OCI-LY3 (cell line): ENCODE data around the gene SCUBE2.

Source experiments
- H2AFZ ChIP-seq: fragments of 200-600, 300-600 bp; shearing (Covaris generic); 2 replicates; pipeline ENCODE4 v1.6.0; 2014; ENCODE audit warnings: antibody characterized with exemption, low read depth, low read length
- H3K27ac ChIP-seq: fragments of 200-600, 300-600 bp; sonication (generic); 2 replicates; pipeline ENCODE4 v1.5.1; 2014; ENCODE audit warnings: mild to moderate bottlenecking, low read length, moderate library complexity, mixed read lengths
- H3K27me3 ChIP-seq: fragments of 200-600, 300-600 bp; sonication (generic); 2 replicates; pipeline ENCODE4 v1.6.1; 2014; ENCODE audit warnings: low read depth, low read length, mixed read lengths
- H3K36me3 ChIP-seq: fragments of 200-600, 300-600 bp; sonication (generic); replicated peaks from 2 replicates; pipeline ENCODE3; 2014; ENCODE audit warnings: low read depth, low read length, mixed read lengths
- H3K4me1 ChIP-seq: fragments of 300-600, 200-600 bp; sonication (generic); 2 replicates; pipeline ENCODE4 v1.6.1; 2014; ENCODE audit warnings: low read length, mixed read lengths
- H3K4me2 ChIP-seq: fragments of 200-600, 300-600 bp; sonication (generic); 2 replicates; pipeline ENCODE4 v1.6.1; 2014; ENCODE audit warnings: low read length, mixed read lengths
- H3K4me3 ChIP-seq: fragments of 300-600, 200-600 bp; sonication (generic); 2 replicates; pipeline ENCODE4 v1.5.1; 2014; ENCODE audit warnings: antibody characterized with exemption, mild to moderate bottlenecking, low read length, moderate library complexity
- H3K79me2 ChIP-seq: fragments of 300-600, 200-600 bp; shearing (Covaris generic); 2 replicates; pipeline ENCODE4 v1.6.1; 2014; ENCODE audit warnings: mild to moderate bottlenecking, low read length, mixed read lengths
- H3K9ac ChIP-seq: fragments of 300-600, 200-600 bp; shearing (Covaris generic); 2 replicates; pipeline ENCODE4 v1.6.0; 2014; ENCODE audit warnings: mild to moderate bottlenecking, low read length, moderate library complexity
- H3K9me3 ChIP-seq: fragments of 200-600, 300-600 bp; shearing (Covaris generic); 2 replicates; pipeline ENCODE4 v1.6.1; 2014; ENCODE audit warnings: low read length, mixed read lengths; ENCODE audit not compliant: insufficient read depth
- H4K20me1 ChIP-seq: fragments of 200-600, 300-600 bp; sonication (generic); 2 replicates; pipeline ENCODE4 v1.6.1; 2016; ENCODE audit warnings: low read length, mixed read lengths; ENCODE audit not compliant: insufficient read depth
- EZH2phosphoT487 ChIP-seq: fragments of 200-600 bp; shearing (Covaris generic); IDR thresholded peaks from 2 replicates; pipeline ENCODE4 v1.6.1; 2018; ENCODE audit warnings: antibody characterized with exemption, mixed run types, low read depth
- TF ChIP-seq, protein P1 (sequence below): fragments of 200-600, 300-600 bp; sonication (generic); IDR thresholded peaks from 2 replicates; pipeline ENCODE4 v1.5.1; 2014; ENCODE audit warnings: antibody characterized with exemption, low read length, low read depth

SCUBE2 gene

DNA sequence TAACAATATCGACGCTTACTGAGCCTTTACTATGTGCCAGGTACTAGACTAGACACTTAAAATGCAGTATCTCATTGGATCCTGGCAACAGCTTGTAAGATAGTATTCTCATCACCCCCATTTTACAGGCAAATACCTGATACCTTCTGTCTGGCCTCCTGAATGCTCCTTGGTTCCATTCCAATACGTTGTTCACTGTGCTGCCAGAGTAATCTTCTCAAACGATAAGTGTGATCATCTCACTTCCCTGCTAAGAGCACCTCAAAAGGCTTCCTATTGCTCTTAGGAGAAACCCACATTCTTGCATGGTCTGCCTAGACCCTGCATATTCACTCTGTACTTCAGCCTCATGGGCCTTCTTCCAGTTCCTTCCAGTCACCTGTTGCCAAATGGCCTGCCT, 86.3 kb downstream of the SCUBE2 start:
- Histone ChIP-seq H3K4me1 (no peaks in the 10 kb centered on the region), H4K20me1 (no peaks in the 10 kb centered on the region), H3K27ac (no peak overlapping the region), H3K79me2 (no peaks in the 10 kb centered on the region), H3K9ac (no peak overlapping the region), H3K4me2 (no peak overlapping the region), H3K27me3 (peaks cover 5% of the 10 kb centered on the region; the same call in 1 of the 2 replicates), H2AFZ (no peak overlapping the region), H3K9me3 (no peaks in the 10 kb centered on the region), H3K36me3 (no peaks in the 10 kb centered on the region), H3K4me3 (no peak overlapping the region)
- TF ChIP-seq EZH2phosphoT487, result no peak
- TF ChIP-seq, protein P1, sequence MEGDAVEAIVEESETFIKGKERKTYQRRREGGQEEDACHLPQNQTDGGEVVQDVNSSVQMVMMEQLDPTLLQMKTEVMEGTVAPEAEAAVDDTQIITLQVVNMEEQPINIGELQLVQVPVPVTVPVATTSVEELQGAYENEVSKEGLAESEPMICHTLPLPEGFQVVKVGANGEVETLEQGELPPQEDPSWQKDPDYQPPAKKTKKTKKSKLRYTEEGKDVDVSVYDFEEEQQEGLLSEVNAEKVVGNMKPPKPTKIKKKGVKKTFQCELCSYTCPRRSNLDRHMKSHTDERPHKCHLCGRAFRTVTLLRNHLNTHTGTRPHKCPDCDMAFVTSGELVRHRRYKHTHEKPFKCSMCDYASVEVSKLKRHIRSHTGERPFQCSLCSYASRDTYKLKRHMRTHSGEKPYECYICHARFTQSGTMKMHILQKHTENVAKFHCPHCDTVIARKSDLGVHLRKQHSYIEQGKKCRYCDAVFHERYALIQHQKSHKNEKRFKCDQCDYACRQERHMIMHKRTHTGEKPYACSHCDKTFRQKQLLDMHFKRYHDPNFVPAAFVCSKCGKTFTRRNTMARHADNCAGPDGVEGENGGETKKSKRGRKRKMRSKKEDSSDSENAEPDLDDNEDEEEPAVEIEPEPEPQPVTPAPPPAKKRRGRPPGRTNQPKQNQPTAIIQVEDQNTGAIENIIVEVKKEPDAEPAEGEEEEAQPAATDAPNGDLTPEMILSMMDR, result no peak

DNA sequence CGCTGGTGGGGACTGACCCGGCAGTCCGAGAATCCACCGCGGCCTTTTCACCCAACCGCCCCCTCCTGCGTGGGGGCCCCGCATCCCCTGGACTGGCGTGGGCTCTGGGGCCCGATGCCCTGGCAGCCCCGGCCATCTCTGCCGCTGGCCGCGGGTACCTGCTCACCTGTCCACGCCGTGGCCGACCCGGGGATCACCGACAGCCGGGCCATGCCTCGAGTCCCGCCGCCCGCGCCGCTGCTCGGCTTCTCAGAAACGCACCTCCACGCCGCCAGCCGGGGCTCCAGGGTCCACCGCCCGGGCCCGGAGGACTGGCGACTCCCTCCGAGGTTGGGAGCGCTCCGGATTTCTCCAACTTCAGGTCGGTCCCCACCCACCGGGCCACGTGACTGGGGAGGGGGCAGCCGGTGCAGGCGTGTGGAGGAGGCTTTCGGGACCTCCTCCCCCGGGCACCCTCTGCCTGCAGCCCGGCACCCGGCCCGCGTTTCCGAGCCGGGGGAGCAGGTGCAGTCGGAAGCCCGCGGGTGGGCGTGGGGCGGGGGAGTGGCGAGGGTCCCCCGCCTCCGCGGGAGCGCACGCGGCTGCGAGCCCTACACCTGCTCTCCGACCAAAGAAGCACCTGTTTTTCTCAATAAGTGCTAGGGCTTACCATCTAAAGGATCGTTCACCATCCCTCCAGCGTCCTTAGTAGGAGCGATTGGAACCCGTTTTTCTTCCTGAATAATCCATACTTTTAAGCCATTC, 87.0 kb downstream of the SCUBE2 start:
- Histone ChIP-seq H3K9ac (no peak overlapping the region), H3K36me3 (no peaks in the 10 kb centered on the region), H3K4me2 (no peak overlapping the region), H2AFZ (no peak overlapping the region), H3K27me3 (peaks cover 5% of the 10 kb centered on the region; the same call in 1 of the 2 replicates), H3K4me3 (no peak overlapping the region), H3K4me1 (no peaks in the 10 kb centered on the region), H4K20me1 (no peaks in the 10 kb centered on the region), H3K27ac (no peak overlapping the region), H3K9me3 (no peaks in the 10 kb centered on the region), H3K79me2 (no peaks in the 10 kb centered on the region)
- no peak for TF ChIP-seq EZH2phosphoT487

DNA sequence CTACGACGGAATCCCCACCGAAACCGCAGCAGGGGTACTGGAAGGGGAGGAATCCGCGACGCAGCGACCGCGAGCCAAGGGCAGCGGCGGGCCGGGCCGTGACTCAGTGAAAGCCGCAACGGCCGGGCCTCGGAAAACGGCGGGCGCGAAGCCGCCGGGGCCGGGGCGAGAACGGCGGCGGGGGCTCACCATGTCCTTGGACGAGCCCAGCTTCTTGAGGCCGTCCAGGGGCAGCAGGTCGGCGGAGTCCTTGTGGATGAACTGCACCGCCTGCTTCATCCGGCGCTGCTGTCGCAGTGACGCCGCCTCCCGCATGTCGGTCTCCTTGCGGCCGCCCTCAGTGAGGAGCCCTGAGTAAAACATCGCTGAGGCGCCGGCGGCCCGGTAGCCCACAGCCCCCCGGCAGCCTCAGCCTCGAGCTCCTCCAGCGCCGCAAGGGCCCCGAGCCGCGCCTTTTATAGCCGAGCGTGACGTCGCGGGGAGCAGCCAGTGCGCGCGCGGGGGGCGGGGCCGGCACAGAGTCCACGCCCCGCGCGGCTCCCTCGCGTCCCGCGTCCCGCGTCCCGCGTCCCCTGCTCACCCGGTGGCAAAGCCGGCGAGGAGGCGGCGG, 87.7 kb downstream of the SCUBE2 start, which contains the start of gene NRIP3:
Gene NRIP3 (minus strand): TSS at position 429 of the 610 bp plus-strand sequence. CDS start 66 bp downstream, at position 363.
- no peak within 1 kb of the TSS for H3K4me2 ChIP-seq
- no peak within 1 kb of the TSS for H3K27ac ChIP-seq
- no peaks in the 10 kb centered on the region for H3K36me3 ChIP-seq
- TF ChIP-seq EZH2phosphoT487, result no peak
- TF ChIP-seq, protein P1, result no peak
- peaks cover 5% of the 10 kb centered on the region; the same call in 1 of the 2 replicates for H3K27me3 ChIP-seq
- no peaks in the 10 kb centered on the region for H4K20me1 ChIP-seq
- H3K9ac ChIP-seq, result no peak within 1 kb of the TSS
- H3K9me3 ChIP-seq, result no peaks in the 10 kb centered on the region
- no peaks in the 10 kb centered on the region for H3K79me2 ChIP-seq
- H3K4me3 ChIP-seq, result no peak within 1 kb of the TSS
- no peak within 1 kb of the TSS for H2AFZ ChIP-seq
- no peaks in the 10 kb centered on the region for H3K4me1 ChIP-seq

DNA sequence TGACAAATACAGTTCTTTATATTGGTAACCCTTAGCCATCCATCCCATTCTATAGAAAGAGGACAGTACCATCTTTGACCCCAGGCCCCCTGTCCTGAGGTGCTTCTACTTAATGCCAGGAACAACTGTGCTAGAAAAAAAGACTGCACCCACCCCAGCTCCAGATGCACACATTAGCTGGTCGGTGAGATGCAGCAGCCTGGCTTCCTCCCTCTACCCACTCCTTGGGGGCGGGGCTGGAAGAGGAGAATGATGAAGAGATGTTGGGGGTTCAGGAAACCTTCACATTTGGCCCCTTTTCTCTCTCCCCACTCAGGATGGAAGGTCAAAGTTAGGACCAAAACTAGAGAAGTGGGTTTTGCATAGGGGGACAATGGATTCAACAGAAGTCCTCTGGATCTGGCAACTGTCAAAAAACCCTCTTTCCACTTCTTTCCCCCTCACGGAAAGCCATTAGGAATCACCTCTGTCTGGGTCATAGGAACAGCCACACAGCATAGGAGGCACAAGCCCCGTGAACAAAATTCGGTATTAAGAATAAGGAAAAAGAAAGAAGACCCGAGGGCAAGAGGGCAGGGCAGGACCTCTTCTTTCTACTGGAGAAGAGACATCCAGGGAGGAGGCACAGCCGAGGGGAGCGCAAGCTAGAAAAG, 88.4 kb downstream of the SCUBE2 start:
- Histone ChIP-seq H3K9ac (no peak overlapping the region), H3K27me3 (peaks cover 5% of the 10 kb centered on the region; the same call in 1 of the 2 replicates)

More for the DNA sequence above, 88.4 kb downstream of the SCUBE2 start:
- no peaks in the 10 kb centered on the region for H4K20me1 ChIP-seq
- H3K36me3 ChIP-seq, result no peaks in the 10 kb centered on the region
- H3K4me2 ChIP-seq, result no peak overlapping the region
- H2AFZ ChIP-seq, result no peak overlapping the region
- no peak overlapping the region for H3K4me3 ChIP-seq
- H3K27ac ChIP-seq, result no peak overlapping the region
- H3K4me1 ChIP-seq, result no peaks in the 10 kb centered on the region
- H3K79me2 ChIP-seq, result no peaks in the 10 kb centered on the region
- no peak for TF ChIP-seq EZH2phosphoT487
- TF ChIP-seq, protein P1, result no peak
- no peaks in the 10 kb centered on the region for H3K9me3 ChIP-seq
